ENCODE results near the gene KCNQ2.

DNA sequence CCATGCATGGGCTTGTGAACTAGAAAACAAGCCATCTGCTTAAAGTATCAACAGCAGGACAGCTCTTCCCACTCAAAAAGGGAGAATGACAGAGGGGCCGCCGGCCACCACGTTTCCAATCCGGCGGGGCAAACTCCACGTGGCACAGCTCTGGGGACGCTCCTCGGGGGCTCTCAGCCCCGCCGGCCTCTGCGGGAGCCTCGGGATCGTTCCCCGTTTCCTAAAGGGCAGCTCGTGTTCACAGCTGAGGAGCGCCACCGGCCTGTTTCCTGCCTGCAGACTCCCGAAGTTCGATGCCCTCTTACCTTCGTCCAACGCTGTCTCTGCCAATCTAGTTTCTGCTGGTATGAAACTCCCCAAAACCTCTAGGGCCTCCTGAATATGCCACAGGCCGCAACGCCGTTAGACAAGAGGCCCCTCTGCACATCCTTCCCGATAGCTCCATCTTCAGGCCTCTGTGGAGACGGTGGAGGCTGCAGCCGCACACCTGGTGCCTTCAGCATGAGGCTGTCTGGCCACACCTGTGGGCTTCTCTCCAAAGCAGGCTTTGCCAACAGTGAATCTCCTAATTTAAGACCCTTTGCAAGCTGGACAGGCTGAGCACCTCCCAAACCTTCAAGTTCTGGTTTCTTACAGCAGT is 46.5 kb downstream of the KCNQ2 start:
- no peak for TF ChIP-seq YY1 (IDR thresholded peaks at IDR 0.05; ENCODE audit: insufficient read depth, insufficient read length)
- no peak for TF ChIP-seq ZNF274 (IDR thresholded peaks at IDR 0.05; ENCODE audit: low read depth, low read length)

Measured in NT2/D1 (cell line).